Mucosa of stomach (tissue), 1 donor: ENCODE results near the gene MYF5.

ENCODE experiments used
- H3K27me3 ChIP-seq: one replicate; pipeline ENCODE4 v1.7.0; 2013; ENCODE audit warnings: mild to moderate bottlenecking, low read length; ENCODE audit not compliant: control insufficient read depth, insufficient read depth
- H3K36me3 ChIP-seq: one replicate; pipeline ENCODE4 v1.7.0; 2013; ENCODE audit warnings: low read length; ENCODE audit not compliant: control insufficient read depth, insufficient read depth
- H3K4me1 ChIP-seq: one replicate; pipeline ENCODE4 v1.7.0; 2013; ENCODE audit warnings: mild to moderate bottlenecking, low read length; ENCODE audit not compliant: control insufficient read depth, insufficient read depth
- H3K4me3 ChIP-seq: one replicate; pipeline ENCODE4 v1.7.0; 2013; ENCODE audit warnings: low read length
- H3K9ac ChIP-seq: one replicate; pipeline ENCODE4 v1.7.0; 2013; ENCODE audit warnings: mild to moderate bottlenecking, low read length, moderate library complexity
- H3K9me3 ChIP-seq: one replicate; pipeline ENCODE4 v1.7.0; 2013; ENCODE audit warnings: mild to moderate bottlenecking, low read length, moderate library complexity; ENCODE audit not compliant: control insufficient read depth
- donor health status: Pancreatic carcinoma.

Gene MYF5

DNA sequence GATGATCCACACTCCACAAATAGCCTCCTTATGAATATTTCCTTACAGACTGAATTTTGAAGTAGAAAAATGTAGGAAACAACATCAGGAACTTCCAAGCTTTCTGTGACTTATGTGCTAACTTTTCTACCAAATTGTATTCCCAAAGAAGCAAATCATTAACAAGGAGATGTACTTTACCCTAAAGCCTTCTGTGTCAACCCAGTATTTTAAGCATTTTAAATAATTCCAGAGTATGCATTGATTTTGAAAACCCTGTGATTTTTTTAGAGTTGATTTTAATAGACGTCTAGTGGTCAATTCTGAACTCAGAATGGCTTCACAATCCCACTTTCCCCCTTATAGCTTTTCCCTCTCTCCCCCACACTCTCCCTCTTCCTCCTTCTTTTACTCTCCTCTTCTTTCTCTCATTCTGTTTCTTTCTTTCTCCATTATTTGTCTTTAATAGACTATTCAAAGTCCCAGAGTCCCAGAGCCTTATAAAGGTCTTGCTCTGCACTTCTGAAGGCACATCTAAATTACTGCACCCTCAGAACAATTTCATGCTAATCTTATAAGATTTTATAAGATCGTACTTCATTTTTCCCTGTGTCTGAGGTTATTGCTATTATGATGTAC is 19.3 kb upstream of the MYF5 start:
- no peaks in the 10 kb centered on the region for H3K27me3 ChIP-seq
- H3K4me3 ChIP-seq, result no peak overlapping the region
- H3K4me1 ChIP-seq, result no peaks in the 10 kb centered on the region
- H3K36me3 ChIP-seq, result no peaks in the 10 kb centered on the region
- no peaks in the 10 kb centered on the region for H3K9me3 ChIP-seq
- no peak overlapping the region for H3K9ac ChIP-seq

DNA sequence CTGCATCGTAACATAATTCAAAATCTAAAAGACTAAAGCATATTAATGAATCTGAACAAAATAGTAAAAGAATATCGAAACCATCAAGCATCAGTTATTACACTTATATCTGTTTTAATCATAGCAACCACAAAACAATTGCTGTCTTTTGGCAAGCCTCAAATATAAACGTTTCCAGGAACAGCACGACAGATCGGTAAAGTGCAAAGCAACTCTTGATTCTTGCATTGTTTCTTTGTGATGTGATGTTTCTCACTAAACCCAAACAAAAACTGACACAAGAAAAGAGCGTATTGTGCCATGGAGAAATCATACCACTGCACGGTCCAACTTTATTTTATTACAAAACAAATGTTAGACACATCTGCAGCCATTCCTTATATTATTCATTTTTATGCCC is 18.5 kb upstream of the MYF5 start:
- no peak overlapping the region for H3K4me3 ChIP-seq
- no peak overlapping the region for H3K9ac ChIP-seq
- H3K36me3 ChIP-seq, result no peaks in the 10 kb centered on the region
- H3K4me1 ChIP-seq, result no peaks in the 10 kb centered on the region
- no peaks in the 10 kb centered on the region for H3K27me3 ChIP-seq
- H3K9me3 ChIP-seq, result no peaks in the 10 kb centered on the region

- Histone ChIP-seq H3K9me3 (no peaks in the 10 kb centered on the region), H3K36me3 (no peaks in the 10 kb centered on the region), H3K4me1 (no peaks in the 10 kb centered on the region)
Observed at GRCh38 chr12:80698847-80699542, 17.7 kb upstream of the MYF5 start.

DNA sequence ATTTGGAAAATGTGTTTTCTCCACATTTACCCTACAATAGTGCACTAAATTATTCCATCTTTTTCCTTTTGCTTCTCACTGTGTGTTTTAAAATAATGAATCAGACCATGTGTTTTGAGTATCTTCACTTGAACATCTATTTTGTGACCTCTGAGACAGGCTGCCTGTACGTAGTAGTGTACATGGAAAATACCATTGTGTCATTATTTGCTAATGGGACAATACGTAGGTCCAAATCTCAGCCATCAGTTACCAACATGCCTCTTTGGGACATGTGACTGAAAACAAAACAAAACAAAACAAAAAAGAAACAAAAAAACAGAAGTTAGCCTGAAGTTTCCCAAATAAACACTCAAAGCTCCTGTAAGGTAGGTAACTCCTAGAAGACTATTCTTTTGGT is 16.4 kb upstream of the MYF5 start:
- Histone ChIP-seq H3K4me1 (no peaks in the 10 kb centered on the region), H3K27me3 (no peaks in the 10 kb centered on the region), H3K4me3 (no peak overlapping the region), H3K36me3 (no peaks in the 10 kb centered on the region), H3K9ac (no peak overlapping the region), H3K9me3 (no peaks in the 10 kb centered on the region)

More at GRCh38 chr12:80698847-80699542, 17.7 kb upstream of the MYF5 start:
- Histone ChIP-seq H3K4me3 (no peak overlapping the region), H3K27me3 (no peaks in the 10 kb centered on the region), H3K9ac (no peak overlapping the region)

- H3K4me1 ChIP-seq, result no peaks in the 10 kb centered on the region
- no peak overlapping the region for H3K4me3 ChIP-seq
- H3K36me3 ChIP-seq, result no peaks in the 10 kb centered on the region
- H3K9ac ChIP-seq, result no peak overlapping the region
- H3K27me3 ChIP-seq, result no peaks in the 10 kb centered on the region
- H3K9me3 ChIP-seq, result no peaks in the 10 kb centered on the region
Observed at GRCh38 chr12:80701388-80701787, 15.3 kb upstream of the MYF5 start.

DNA sequence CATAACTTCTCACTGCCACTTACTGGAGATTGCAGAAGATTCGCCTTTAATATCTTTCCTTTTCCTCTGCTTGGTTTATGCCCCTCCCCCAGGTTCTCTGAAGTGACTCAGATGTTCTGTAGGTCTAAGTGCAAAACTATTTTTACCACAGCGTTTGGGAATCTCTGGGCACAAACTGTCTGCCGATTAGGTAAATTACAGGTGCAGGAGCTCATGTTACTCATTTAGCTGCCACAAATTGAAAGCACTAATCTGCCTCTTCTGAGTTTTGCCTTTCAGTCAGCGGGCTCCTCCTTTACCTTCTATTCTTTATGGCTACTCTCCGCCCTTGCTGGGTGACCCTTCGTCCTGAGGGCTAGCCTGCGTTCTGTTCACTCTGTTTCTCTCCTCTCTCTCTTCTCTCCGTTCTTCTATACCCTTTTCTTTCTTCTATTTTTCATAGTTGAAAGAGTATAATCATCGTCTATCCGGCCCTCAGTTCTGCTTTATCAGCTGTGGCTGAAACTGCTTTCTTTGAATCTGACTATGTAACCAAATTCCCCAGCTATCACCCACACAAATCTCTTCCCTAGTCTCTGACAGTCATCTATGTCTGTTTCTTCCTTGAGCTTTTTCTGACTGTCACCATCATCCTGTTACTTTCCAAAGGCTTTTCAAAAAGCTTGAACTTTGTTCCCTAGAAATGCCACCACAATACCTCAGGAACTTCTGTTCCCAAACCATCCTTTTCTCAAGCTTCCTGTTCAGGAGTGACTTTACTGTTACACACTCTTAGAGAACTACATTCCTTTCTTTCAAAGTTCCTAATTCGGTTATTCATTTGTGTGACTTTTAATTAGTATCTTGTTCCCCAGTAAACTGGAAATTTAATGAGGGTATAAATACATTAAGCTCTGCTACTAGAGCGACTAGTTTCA is 13.6 kb upstream of the MYF5 start:
- no peaks in the 10 kb centered on the region for H3K36me3 ChIP-seq
- no peaks in the 10 kb centered on the region for H3K9me3 ChIP-seq
- no peak overlapping the region for H3K9ac ChIP-seq
- H3K27me3 ChIP-seq, result peaks cover 13% of the 10 kb centered on the region
- H3K4me3 ChIP-seq, result no peak overlapping the region
- no peaks in the 10 kb centered on the region for H3K4me1 ChIP-seq

GRCh38 chr12:80704420-80704819 is 12.3 kb upstream of the MYF5 start:
- Histone ChIP-seq H3K27me3 (peaks cover 24% of the 10 kb centered on the region), H3K9me3 (no peaks in the 10 kb centered on the region)

GRCh38 chr12:80707126-80707829 is 9.4 kb upstream of the MYF5 start, which contains the start of gene MYF6:
Gene MYF6 (plus strand): TSS chr12:80707634. CDS start chr12:80707720, 86 bp downstream.
- no peaks in the 10 kb centered on the region for H3K4me1 ChIP-seq
- peaks cover 36% of the 10 kb centered on the region for H3K27me3 ChIP-seq
- no peaks in the 10 kb centered on the region for H3K9me3 ChIP-seq
- H3K9ac ChIP-seq, result no peak within 1 kb of the TSS
- no peaks in the 10 kb centered on the region for H3K36me3 ChIP-seq
- no peak within 1 kb of the TSS for H3K4me3 ChIP-seq

More at GRCh38 chr12:80704420-80704819, 12.3 kb upstream of the MYF5 start:
- H3K9ac ChIP-seq, result no peak overlapping the region
- H3K4me1 ChIP-seq, result no peaks in the 10 kb centered on the region
- no peak overlapping the region for H3K4me3 ChIP-seq
- no peaks in the 10 kb centered on the region for H3K36me3 ChIP-seq

DNA sequence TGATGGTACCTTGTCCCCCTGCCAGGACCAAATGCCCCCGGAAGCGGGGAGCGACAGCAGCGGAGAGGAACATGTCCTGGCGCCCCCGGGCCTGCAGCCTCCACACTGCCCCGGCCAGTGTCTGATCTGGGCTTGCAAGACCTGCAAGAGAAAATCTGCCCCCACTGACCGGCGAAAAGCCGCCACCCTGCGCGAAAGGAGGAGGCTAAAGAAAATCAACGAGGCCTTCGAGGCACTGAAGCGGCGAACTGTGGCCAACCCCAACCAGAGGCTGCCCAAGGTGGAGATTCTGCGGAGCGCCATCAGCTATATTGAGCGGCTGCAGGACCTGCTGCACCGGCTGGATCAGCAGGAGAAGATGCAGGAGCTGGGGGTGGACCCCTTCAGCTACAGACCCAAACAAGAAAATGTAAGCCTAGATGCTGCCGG is 8.9 kb upstream of the MYF5 start:
- Histone ChIP-seq H3K9ac (no peak overlapping the region), H3K4me3 (no peak overlapping the region), H3K36me3 (no peaks in the 10 kb centered on the region), H3K9me3 (no peaks in the 10 kb centered on the region), H3K27me3 (peaks cover 36% of the 10 kb centered on the region), H3K4me1 (no peaks in the 10 kb centered on the region)

- H3K4me3 ChIP-seq, result no peak overlapping the region
- no peak overlapping the region for H3K9ac ChIP-seq
- H3K27me3 ChIP-seq, result peaks cover 36% of the 10 kb centered on the region
- H3K36me3 ChIP-seq, result no peaks in the 10 kb centered on the region
- no peaks in the 10 kb centered on the region for H3K4me1 ChIP-seq
- H3K9me3 ChIP-seq, result no peaks in the 10 kb centered on the region
Observed at GRCh38 chr12:80708259-80708974, 8.3 kb upstream of the MYF5 start.

GRCh38 chr12:80708975-80709328 is 7.8 kb upstream of the MYF5 start:
- Histone ChIP-seq H3K4me1 (no peaks in the 10 kb centered on the region), H3K27me3 (peaks cover 38% of the 10 kb centered on the region), H3K9me3 (no peaks in the 10 kb centered on the region), H3K36me3 (no peaks in the 10 kb centered on the region), H3K9ac (no peak overlapping the region), H3K4me3 (no peak overlapping the region)
